ENCODE results near the gene ATG14.

ATG14 gene

GRCh38 chr14:55336691-55337090, 74.9 kb downstream of the ATG14 start:
- DNase-seq (ENCODE audit: low read depth): no peak
- no peak overlapping the region for H3K4me3 ChIP-seq (ENCODE audit: low read depth, low read length)
- TF ChIP-seq, protein P1, sequence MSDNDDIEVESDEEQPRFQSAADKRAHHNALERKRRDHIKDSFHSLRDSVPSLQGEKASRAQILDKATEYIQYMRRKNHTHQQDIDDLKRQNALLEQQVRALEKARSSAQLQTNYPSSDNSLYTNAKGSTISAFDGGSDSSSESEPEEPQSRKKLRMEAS (IDR thresholded peaks at IDR 0.05; ENCODE audit: low read depth, low read length): no peak
- TF ChIP-seq POLR2A (IDR thresholded peaks at IDR 0.05; ENCODE audit: extremely low read depth, insufficient read length): no peak
- TF ChIP-seq MYC (IDR thresholded peaks at IDR 0.05; ENCODE audit: low read depth, low read length): no peak
- TF ChIP-seq, protein P2, sequence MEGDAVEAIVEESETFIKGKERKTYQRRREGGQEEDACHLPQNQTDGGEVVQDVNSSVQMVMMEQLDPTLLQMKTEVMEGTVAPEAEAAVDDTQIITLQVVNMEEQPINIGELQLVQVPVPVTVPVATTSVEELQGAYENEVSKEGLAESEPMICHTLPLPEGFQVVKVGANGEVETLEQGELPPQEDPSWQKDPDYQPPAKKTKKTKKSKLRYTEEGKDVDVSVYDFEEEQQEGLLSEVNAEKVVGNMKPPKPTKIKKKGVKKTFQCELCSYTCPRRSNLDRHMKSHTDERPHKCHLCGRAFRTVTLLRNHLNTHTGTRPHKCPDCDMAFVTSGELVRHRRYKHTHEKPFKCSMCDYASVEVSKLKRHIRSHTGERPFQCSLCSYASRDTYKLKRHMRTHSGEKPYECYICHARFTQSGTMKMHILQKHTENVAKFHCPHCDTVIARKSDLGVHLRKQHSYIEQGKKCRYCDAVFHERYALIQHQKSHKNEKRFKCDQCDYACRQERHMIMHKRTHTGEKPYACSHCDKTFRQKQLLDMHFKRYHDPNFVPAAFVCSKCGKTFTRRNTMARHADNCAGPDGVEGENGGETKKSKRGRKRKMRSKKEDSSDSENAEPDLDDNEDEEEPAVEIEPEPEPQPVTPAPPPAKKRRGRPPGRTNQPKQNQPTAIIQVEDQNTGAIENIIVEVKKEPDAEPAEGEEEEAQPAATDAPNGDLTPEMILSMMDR (IDR thresholded peaks at IDR 0.05; ENCODE audit: low read depth, low read length): no peak

- no peak for DNase-seq (ENCODE audit: low read depth)
- TF ChIP-seq MYC (IDR thresholded peaks at IDR 0.05; ENCODE audit: low read depth, low read length) (no peak), POLR2A (IDR thresholded peaks at IDR 0.05; ENCODE audit: extremely low read depth, insufficient read length) (no peak)
- TF ChIP-seq, protein P1 (IDR thresholded peaks at IDR 0.05; ENCODE audit: low read depth, low read length): no peak
- TF ChIP-seq, protein P2 (IDR thresholded peaks at IDR 0.05; ENCODE audit: low read depth, low read length): no peak
- H3K4me3 ChIP-seq (ENCODE audit: low read depth, low read length): no peak overlapping the region
These were observed 75.5 kb downstream of the ATG14 start for GRCh38 chr14:55336162-55336561.

DNA sequence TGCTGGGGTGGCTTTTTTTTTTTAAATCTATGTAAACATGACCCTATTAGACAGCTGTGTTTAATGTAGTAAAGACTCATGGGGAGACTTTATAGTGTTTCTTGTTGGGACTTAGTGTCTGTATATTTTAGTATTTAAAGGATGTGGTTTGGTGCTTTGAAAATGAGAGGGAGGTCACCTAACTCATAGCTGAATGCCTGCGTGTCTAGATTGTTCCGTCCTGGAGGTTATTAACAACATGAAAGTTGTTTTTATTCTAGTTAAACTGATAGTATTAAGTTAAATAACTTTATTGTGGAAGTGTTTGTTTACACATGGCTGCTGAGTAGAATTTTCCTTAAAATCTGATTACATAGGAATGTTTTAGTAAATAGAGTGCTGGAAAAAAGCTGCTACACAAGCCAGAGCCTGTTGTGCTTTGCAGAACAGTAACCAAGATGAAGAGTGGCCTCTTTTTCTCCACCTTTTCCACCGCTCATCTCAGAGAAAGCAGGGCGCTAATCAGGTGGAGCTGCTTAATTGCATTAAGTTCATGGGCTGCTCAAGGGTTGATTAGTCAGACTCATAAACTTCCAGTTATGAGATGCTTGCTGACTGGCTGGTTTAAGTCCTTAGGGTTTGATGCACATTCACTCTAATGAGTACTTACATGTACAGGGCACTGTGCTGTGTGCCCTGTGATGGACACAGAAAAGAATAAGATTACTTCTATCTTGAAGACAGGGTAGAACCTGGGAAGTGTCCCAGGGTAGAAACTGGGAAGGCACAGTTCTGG, 77.7 kb downstream of the ATG14 start:
- TF ChIP-seq MYC (IDR thresholded peaks at IDR 0.05; ENCODE audit: low read depth, low read length) (no peak), POLR2A (IDR thresholded peaks at IDR 0.05; ENCODE audit: extremely low read depth, insufficient read length) (no peak)
- TF ChIP-seq, protein P1 (IDR thresholded peaks at IDR 0.05; ENCODE audit: low read depth, low read length): no peak
- TF ChIP-seq, protein P2 (IDR thresholded peaks at IDR 0.05; ENCODE audit: low read depth, low read length): no peak
- H3K4me3 ChIP-seq (ENCODE audit: low read depth, low read length): no peak overlapping the region
- DNase-seq (ENCODE audit: low read depth): no peak

GRCh38 chr14:55332654-55333570, 78.7 kb downstream of the ATG14 start:
- DNase-seq (ENCODE audit: low read depth): no peak
- TF ChIP-seq POLR2A (IDR thresholded peaks at IDR 0.05; ENCODE audit: extremely low read depth, insufficient read length) (no peak), MYC (IDR thresholded peaks at IDR 0.05; ENCODE audit: low read depth, low read length) (no peak)
- TF ChIP-seq, protein P1 (IDR thresholded peaks at IDR 0.05; ENCODE audit: low read depth, low read length): no peak
- TF ChIP-seq, protein P2 (IDR thresholded peaks at IDR 0.05; ENCODE audit: low read depth, low read length): no peak
- H3K4me3 ChIP-seq (ENCODE audit: low read depth, low read length): no peak overlapping the region

GRCh38 chr14:55329999-55330710, 81.5 kb downstream of the ATG14 start:
- no peak for DNase-seq (ENCODE audit: low read depth)
- TF ChIP-seq, protein P1 (IDR thresholded peaks at IDR 0.05; ENCODE audit: low read depth, low read length): no peak
- TF ChIP-seq MYC (IDR thresholded peaks at IDR 0.05; ENCODE audit: low read depth, low read length) (no peak), POLR2A (IDR thresholded peaks at IDR 0.05; ENCODE audit: extremely low read depth, insufficient read length) (no peak)
- TF ChIP-seq, protein P2 (IDR thresholded peaks at IDR 0.05; ENCODE audit: low read depth, low read length): no peak
- no peak overlapping the region for H3K4me3 ChIP-seq (ENCODE audit: low read depth, low read length)

Measured in NB4 (cell line).